OCI-LY3 (cell line): Measurements from ENCODE around the gene PPCDC.

Source experiments
- H2AFZ ChIP-seq: fragments of 200-600, 300-600 bp; shearing (Covaris generic); 2 replicates; pipeline ENCODE4 v1.6.0; 2014; ENCODE audit warnings: antibody characterized with exemption, low read depth, low read length
- H3K27ac ChIP-seq: fragments of 200-600, 300-600 bp; sonication (generic); 2 replicates; pipeline ENCODE4 v1.5.1; 2014; ENCODE audit warnings: mild to moderate bottlenecking, low read length, moderate library complexity, mixed read lengths
- H3K27me3 ChIP-seq: fragments of 200-600, 300-600 bp; sonication (generic); 2 replicates; pipeline ENCODE4 v1.6.1; 2014; ENCODE audit warnings: low read depth, low read length, mixed read lengths
- H3K36me3 ChIP-seq: fragments of 200-600, 300-600 bp; sonication (generic); replicated peaks from 2 replicates; pipeline ENCODE3; 2014; ENCODE audit warnings: low read depth, low read length, mixed read lengths
- H3K4me1 ChIP-seq: fragments of 300-600, 200-600 bp; sonication (generic); 2 replicates; pipeline ENCODE4 v1.6.1; 2014; ENCODE audit warnings: low read length, mixed read lengths
- H3K4me2 ChIP-seq: fragments of 200-600, 300-600 bp; sonication (generic); 2 replicates; pipeline ENCODE4 v1.6.1; 2014; ENCODE audit warnings: low read length, mixed read lengths
- H3K4me3 ChIP-seq: fragments of 300-600, 200-600 bp; sonication (generic); 2 replicates; pipeline ENCODE4 v1.5.1; 2014; ENCODE audit warnings: antibody characterized with exemption, mild to moderate bottlenecking, low read length, moderate library complexity
- H3K79me2 ChIP-seq: fragments of 300-600, 200-600 bp; shearing (Covaris generic); 2 replicates; pipeline ENCODE4 v1.6.1; 2014; ENCODE audit warnings: mild to moderate bottlenecking, low read length, mixed read lengths
- H3K9ac ChIP-seq: fragments of 300-600, 200-600 bp; shearing (Covaris generic); 2 replicates; pipeline ENCODE4 v1.6.0; 2014; ENCODE audit warnings: mild to moderate bottlenecking, low read length, moderate library complexity
- H3K9me3 ChIP-seq: fragments of 200-600, 300-600 bp; shearing (Covaris generic); 2 replicates; pipeline ENCODE4 v1.6.1; 2014; ENCODE audit warnings: low read length, mixed read lengths; ENCODE audit not compliant: insufficient read depth
- H4K20me1 ChIP-seq: fragments of 200-600, 300-600 bp; sonication (generic); 2 replicates; pipeline ENCODE4 v1.6.1; 2016; ENCODE audit warnings: low read length, mixed read lengths; ENCODE audit not compliant: insufficient read depth
- EZH2phosphoT487 ChIP-seq: fragments of 200-600 bp; shearing (Covaris generic); IDR thresholded peaks from 2 replicates; pipeline ENCODE4 v1.6.1; 2018; ENCODE audit warnings: antibody characterized with exemption, mixed run types, low read depth
- TF ChIP-seq, protein P1 (sequence below): fragments of 200-600, 300-600 bp; sonication (generic); IDR thresholded peaks from 2 replicates; pipeline ENCODE4 v1.5.1; 2014; ENCODE audit warnings: antibody characterized with exemption, low read length, low read depth

The PPCDC gene

DNA sequence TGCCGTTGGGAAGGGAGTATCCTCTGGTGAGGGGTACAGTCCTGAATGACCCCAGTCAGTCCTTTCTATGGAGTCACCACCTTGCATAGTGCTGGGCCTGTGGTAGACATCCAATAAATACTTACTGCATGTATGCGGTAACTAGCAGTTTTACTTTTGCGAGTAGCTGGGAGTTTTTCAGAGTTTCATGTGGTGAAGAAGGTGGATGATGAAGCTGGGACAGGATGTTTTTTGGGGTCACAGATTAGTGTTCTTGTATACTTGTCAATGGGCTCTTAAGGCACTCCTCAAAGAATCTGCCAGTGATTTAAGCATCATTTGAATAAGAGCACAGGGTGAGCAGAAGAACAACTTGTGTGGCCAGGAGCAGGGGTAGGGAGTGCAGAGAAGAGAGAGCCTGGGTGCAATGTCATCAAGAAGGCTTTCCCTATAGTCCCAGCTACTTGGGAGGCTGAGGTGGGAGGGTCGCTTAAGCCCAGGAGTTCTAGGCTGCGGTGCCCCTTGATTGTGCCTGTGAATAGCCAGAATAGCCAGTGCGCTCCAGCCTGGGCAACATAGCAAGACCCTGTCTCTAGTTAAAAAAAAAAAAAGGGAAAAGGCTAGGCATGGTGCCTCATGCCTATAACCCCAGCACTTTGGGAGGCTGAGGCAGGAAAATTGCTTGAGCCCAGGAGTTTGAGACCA is 22.1 kb downstream of the PPCDC start:
- no peak for TF ChIP-seq EZH2phosphoT487
- TF ChIP-seq, protein P1, sequence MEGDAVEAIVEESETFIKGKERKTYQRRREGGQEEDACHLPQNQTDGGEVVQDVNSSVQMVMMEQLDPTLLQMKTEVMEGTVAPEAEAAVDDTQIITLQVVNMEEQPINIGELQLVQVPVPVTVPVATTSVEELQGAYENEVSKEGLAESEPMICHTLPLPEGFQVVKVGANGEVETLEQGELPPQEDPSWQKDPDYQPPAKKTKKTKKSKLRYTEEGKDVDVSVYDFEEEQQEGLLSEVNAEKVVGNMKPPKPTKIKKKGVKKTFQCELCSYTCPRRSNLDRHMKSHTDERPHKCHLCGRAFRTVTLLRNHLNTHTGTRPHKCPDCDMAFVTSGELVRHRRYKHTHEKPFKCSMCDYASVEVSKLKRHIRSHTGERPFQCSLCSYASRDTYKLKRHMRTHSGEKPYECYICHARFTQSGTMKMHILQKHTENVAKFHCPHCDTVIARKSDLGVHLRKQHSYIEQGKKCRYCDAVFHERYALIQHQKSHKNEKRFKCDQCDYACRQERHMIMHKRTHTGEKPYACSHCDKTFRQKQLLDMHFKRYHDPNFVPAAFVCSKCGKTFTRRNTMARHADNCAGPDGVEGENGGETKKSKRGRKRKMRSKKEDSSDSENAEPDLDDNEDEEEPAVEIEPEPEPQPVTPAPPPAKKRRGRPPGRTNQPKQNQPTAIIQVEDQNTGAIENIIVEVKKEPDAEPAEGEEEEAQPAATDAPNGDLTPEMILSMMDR, result no peak
- H2AFZ ChIP-seq, result no peak overlapping the region
- H3K79me2 ChIP-seq, result no peaks in the 10 kb centered on the region
- H4K20me1 ChIP-seq, result peaks cover 48% of the 10 kb centered on the region
- H3K27me3 ChIP-seq, result peaks cover 57% of the 10 kb centered on the region
- no peak overlapping the region for H3K4me2 ChIP-seq
- H3K27ac ChIP-seq, result no peak overlapping the region
- H3K4me1 ChIP-seq, result peaks cover 62% of the 10 kb centered on the region
- no peaks in the 10 kb centered on the region for H3K9me3 ChIP-seq
- H3K4me3 ChIP-seq, result no peak overlapping the region
- no peak overlapping the region for H3K9ac ChIP-seq
- peaks cover 22% of the 10 kb centered on the region for H3K36me3 ChIP-seq

DNA sequence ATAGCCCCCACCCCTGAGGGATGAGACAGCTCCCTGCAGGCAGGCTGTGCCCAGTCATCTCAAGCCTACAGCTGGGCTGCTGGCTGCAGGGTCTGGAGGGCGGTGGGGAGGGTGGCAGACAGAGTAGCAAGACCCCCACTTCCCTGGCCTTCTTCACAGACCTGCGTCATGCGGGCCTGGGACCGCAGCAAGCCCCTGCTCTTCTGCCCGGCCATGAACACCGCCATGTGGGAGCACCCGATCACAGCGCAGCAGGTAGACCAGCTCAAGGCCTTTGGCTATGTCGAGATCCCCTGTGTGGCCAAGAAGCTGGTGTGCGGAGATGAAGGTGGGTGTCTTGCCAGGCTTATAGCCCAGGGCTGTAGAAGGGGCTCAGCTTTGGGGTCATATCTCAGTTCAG is 25.0 kb downstream of the PPCDC start:
- H3K4me2 ChIP-seq, result no peak overlapping the region
- peaks cover 16% of the 10 kb centered on the region for H3K36me3 ChIP-seq
- no peak for TF ChIP-seq EZH2phosphoT487
- TF ChIP-seq, protein P1, result no peak
- H3K9me3 ChIP-seq, result no peaks in the 10 kb centered on the region
- peaks cover 50% of the 10 kb centered on the region for H3K4me1 ChIP-seq
- peaks cover 35% of the 10 kb centered on the region for H4K20me1 ChIP-seq
- H3K79me2 ChIP-seq, result no peaks in the 10 kb centered on the region
- H3K4me3 ChIP-seq, result no peak overlapping the region
- H3K9ac ChIP-seq, result no peak overlapping the region
- H2AFZ ChIP-seq, result no peak overlapping the region
- H3K27ac ChIP-seq, result no peak overlapping the region
- H3K27me3 ChIP-seq, result peaks cover 50% of the 10 kb centered on the region

GRCh38 chr15:75049392-75049791 is 26.0 kb downstream of the PPCDC start:
- Histone ChIP-seq H3K4me3 (no peak overlapping the region), H3K27ac (no peak overlapping the region), H4K20me1 (peaks cover 25% of the 10 kb centered on the region), H3K4me1 (peaks cover 40% of the 10 kb centered on the region), H3K4me2 (no peak overlapping the region), H3K27me3 (peaks cover 47% of the 10 kb centered on the region), H3K9me3 (no peaks in the 10 kb centered on the region), H3K9ac (no peak overlapping the region), H3K79me2 (no peaks in the 10 kb centered on the region), H3K36me3 (peaks cover 16% of the 10 kb centered on the region), H2AFZ (no peak overlapping the region)
- TF ChIP-seq EZH2phosphoT487, result no peak

- no peak overlapping the region for H3K4me2 ChIP-seq
- no peak overlapping the region for H3K27ac ChIP-seq
- H3K36me3 ChIP-seq, result peaks cover 11% of the 10 kb centered on the region
- H3K9me3 ChIP-seq, result no peaks in the 10 kb centered on the region
- H3K4me1 ChIP-seq, result peaks cover 32% of the 10 kb centered on the region
- H2AFZ ChIP-seq, result no peak overlapping the region
- H3K4me3 ChIP-seq, result no peak overlapping the region
- H3K27me3 ChIP-seq, result peaks cover 39% of the 10 kb centered on the region
- TF ChIP-seq EZH2phosphoT487, result no peak
- TF ChIP-seq, protein P1, result no peak
- H3K9ac ChIP-seq, result no peak overlapping the region
- no peaks in the 10 kb centered on the region for H3K79me2 ChIP-seq
- H4K20me1 ChIP-seq, result peaks cover 17% of the 10 kb centered on the region
Measured at GRCh38 chr15:75050283-75050682, 26.9 kb downstream of the PPCDC start.
